GM18870 (cell line): ENCODE data around the gene FAM229B.
"Not testable (repeated sequence)": the region's sequence is repeated elsewhere in the genome, so short reads cannot be mapped to it uniquely, and the experiment has no call there.

Source experiments
- ATAC-seq: cut with Tn5 transposase; IDR thresholded peaks from one replicate; pipeline ENCODE4 v1.9.1; 2021; ENCODE audit warnings: moderate library complexity; ENCODE audit not compliant: unreplicated experiment

Gene FAM229B

GRCh38 chr6:112062966-112063365, 24.4 kb upstream of the FAM229B start:
- ATAC-seq, result no peak

GRCh38 chr6:112065426-112065986, 21.9 kb upstream of the FAM229B start:
- no peak for ATAC-seq

- no peak for ATAC-seq
These were observed 20.8 kb upstream of the FAM229B start for GRCh38 chr6:112066606-112067005.

- no peak for ATAC-seq
These were observed 5.8 kb upstream of the FAM229B start for GRCh38 chr6:112081569-112081968.

- no peak for ATAC-seq
These were observed 1.9 kb upstream of the FAM229B start for GRCh38 chr6:112085286-112086065.

- ATAC-seq, result peak; percentile 31
These were observed 651 bp upstream of the FAM229B start for GRCh38 chr6:112086744-112087135.

- no peak for ATAC-seq
These were observed 525 bp downstream of the FAM229B start for GRCh38 chr6:112087916-112088315.

GRCh38 chr6:112096901-112097300, 9.5 kb downstream of the FAM229B start:
- no peak for ATAC-seq

GRCh38 chr6:112100561-112100960, 13.2 kb downstream of the FAM229B start:
- ATAC-seq, result no peak

GRCh38 chr6:112106026-112106425, 18.6 kb downstream of the FAM229B start:
- not testable (repeated sequence) for ATAC-seq

GRCh38 chr6:112106562-112106961, 19.2 kb downstream of the FAM229B start:
- no peak for ATAC-seq

GRCh38 chr6:112109262-112109661, 21.9 kb downstream of the FAM229B start:
- ATAC-seq, result no peak

- ATAC-seq, result no peak
These were observed 26.0 kb downstream of the FAM229B start for GRCh38 chr6:112113431-112113830.

GRCh38 chr6:112113918-112114317, 26.5 kb downstream of the FAM229B start:
- no peak for ATAC-seq

GRCh38 chr6:112114577-112115223, 27.3 kb downstream of the FAM229B start:
- ATAC-seq, result no peak

GRCh38 chr6:112116221-112116620, 28.8 kb downstream of the FAM229B start:
- no peak for ATAC-seq

- ATAC-seq, result no peak
These were observed 30.2 kb downstream of the FAM229B start for GRCh38 chr6:112117554-112117953.

GRCh38 chr6:112118034-112118433, 30.6 kb downstream of the FAM229B start:
- ATAC-seq, result no peak

GRCh38 chr6:112122756-112123155, 35.4 kb downstream of the FAM229B start:
- ATAC-seq, result no peak

GRCh38 chr6:112123982-112124381, 36.6 kb downstream of the FAM229B start:
- ATAC-seq, result no peak

- no peak for ATAC-seq
These were observed 40.8 kb downstream of the FAM229B start for GRCh38 chr6:112128208-112128607.

GRCh38 chr6:112130878-112131277, 43.5 kb downstream of the FAM229B start:
- no peak for ATAC-seq
